SK-N-MC (cell line): ENCODE data around the gene CLCA1.

Experiments
- EZH2 ChIP-seq: fragments of 200-600 bp; sonication (generic); IDR thresholded peaks from one replicate; pipeline ENCODE4 v1.6.1; 2017; ENCODE audit warnings: antibody characterized with exemption
- FOXP2 ChIP-seq: optimal IDR thresholded peaks from 2 replicates; pipeline ENCODE3; 2011; ENCODE audit warnings: mild to moderate bottlenecking, moderate library complexity; ENCODE audit not compliant: insufficient read depth; ENCODE audit errors: extremely low read length, control extremely low read depth
- POLR2AphosphoS5 ChIP-seq: IDR thresholded peaks from 2 replicates; pipeline ENCODE4 v1.6.1; 2012; ENCODE audit warnings: mild to moderate bottlenecking, low read depth, low read length, borderline replicate concordance

DNA sequence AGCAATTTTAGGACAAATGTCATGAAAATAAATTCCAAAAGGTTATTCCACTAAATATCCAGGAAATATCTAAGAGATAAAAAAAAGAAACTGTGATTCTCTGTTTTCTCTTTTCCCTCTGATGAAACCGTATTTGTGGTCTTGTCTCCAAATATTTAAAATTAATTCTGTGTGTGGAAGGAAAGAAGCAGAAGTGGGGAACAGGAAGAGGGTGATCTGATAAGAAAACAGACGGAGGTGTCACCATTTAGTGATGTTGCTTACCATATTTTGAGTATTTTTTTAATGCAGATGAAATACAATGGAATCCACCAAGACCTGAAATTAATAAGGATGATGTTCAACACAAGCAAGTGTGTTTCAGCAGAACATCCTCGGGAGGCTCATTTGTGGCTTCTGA, 29.6 kb downstream of the CLCA1 start:
- TF ChIP-seq POLR2AphosphoS5 (no peak), EZH2 (no peak), FOXP2 (no peak)
